EH (cell line): Measurements from ENCODE around the gene FAM221B.
A peak's percentile ranks its signal among the peaks of the same experiment; 100 is the strongest.

Experiments used
- DNase-seq: peaks from one replicate; pipeline ENCODE4 v3.0.0-alpha.2; 2015; ENCODE audit warnings: low read depth

The FAM221B gene

DNA sequence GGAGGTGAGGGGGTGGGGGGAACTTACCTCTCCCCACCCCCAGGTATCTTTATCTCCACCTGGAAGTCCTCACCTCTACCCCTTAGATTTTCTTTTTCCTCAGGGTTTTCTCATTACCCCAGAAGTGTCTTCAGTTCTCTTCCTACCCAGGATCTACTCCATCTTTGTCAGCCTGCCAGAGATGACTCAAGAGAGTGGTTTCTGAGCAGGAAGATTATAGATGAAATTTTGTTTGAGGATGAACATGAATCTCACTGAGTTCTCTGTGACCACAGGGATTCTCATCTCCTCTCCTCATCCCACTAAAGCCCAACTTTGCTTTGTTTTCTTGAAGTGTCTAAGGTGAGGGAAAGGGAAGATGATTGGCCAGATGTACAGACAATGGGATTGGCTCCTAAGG lies 8.5 kb downstream of the FAM221B start:
- peak; percentile 82 for DNase-seq

DNA sequence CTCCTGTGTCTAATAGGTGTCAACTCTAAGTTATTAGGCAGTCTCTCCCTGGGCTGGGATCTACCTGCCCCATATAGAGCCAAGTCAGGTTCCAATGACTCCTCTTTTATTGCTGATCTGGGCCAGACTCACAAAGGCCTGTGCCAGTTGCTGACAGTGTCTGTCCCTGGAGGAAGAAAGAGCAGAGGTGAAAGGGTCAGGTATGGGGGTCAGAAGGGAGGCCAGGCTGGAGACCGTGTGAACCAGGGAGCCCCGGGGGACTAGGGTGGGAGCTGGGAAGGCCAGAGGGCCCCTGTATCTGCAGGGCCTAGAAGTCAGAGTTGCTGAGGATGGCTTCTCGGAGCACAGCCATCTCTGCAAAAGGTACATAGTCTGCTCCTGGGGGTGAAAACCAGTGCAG lies 10.2 kb downstream of the FAM221B start:
- DNase-seq: no peak

DNA sequence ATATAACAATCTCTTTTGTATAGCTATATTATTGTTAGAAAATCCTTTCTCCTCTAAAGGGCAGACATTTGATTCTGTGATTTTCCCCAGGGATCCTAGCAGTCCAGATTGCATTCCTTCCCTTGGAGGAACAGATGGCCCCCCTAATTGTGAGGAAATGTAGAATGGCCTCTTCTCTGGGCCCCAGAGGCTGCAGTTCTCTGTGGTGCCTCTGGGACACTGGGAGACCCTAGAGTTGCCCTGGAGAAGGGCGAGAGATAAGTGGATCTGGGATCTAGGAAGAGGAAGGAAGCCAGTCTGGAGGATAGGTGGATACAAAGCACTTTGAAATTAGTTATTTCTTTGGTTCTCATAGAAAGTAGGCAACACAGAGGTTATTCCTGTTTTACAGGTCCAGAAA lies 11.8 kb downstream of the FAM221B start:
- DNase-seq: no peak

DNA sequence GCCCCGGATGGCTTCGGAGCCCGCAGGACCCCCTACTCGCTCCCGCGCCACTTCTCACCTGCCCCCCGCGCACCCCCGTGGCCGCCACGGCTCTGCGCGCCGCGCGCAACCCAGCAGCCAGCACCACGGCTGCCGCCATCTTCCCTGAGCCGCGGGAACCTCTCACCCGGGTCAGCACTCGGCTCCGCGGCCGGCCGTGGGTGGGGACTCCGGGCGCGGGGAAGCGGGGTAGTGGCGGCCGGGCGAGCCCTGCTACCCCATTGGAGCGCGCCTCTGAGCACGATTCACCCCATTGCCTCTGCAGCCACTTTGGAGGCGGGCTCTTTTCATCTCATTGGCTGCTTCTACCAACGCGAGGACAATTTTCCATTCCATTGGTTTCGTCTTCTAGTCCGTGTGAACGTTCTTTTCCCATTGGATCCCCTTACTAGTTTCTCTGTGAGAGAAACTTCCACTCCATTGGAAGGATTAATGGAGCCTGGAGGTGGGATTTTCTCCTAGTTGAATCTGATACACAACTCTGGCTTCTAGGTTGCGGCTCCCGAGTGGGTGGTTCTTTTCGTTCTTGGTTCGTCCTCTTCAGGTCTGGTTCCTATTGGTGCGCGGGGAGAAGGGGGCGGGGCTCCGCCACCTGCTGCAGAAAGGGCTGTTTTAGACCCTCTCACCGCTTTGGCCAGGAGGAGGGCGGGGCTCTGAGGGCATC lies 13.5 kb downstream of the FAM221B start, which contains the start of gene HINT2:
HINT2 (minus strand) TSS at position 202 of the 703 bp plus-strand sequence; CDS start at position 139, 63 bp downstream.
- DNase-seq: peak; percentile 100

DNA sequence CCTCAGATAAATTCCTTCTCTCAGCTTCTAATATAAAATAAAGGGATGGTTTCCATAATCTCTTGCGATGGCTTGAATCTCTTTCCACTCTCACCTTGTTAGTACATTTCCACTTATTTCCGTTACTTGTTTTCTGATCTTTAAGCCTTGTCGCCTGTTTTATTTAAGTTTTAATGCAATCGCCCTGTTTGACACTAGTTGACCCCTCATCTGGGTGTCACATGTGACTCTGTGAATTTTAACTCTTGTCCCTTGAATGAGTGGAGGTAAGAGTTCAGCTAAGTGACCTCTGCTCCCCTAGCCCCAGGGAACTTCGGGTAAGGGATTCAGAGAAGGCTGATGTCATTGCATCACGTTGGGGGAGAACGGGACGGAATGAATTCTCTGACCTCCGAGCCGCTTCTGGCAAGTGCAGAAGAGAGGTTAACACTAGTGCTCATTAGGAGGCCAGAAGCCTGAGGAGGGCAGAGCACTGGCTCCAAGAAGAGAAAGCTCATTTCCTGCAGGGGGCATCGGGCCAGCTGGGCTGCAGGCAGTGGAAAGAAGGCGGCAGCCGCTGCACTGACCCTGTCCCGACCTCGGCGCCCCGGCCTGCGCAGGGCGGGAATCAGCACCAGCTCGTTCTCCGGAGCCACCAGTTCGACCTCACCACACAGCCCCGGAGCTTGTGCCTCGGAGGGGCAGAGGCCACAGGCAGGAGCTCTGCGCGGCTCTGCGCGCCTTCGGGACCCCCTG lies 14.3 kb downstream of the FAM221B start:
- DNase-seq: peak; percentile 74

DNA sequence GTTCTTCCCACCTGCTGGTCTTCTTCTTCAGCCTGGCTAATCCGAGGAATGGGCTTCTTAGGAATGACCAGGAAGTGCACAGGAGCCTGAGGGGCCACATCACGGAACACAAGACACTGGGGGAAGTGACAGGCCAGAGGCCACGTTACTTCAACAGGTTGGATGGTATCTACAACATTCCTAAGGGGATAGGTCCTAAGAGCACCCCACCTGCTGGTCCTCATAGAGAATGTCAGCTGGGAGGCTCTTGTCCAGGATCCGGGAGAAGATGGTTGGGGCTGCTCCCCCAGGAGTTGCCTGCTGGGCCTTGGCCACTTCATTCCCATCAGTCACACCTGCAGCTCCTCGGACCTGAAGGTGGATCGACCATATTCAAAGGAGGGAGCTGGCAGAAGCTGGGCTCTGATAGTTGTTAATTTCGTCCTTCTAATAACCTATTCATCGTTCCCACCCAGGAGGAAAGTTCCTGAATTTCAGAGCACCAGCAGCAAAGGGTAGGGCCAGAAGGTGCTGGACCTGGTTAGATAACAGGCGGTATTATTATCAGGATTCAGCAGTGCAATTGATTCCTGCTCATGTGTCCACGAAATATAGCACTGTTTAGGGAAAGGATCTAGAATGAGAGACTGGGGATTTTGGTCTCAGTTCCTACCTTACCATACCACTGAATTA lies 15.0 kb downstream of the FAM221B start:
- peak; percentile 49 for DNase-seq

DNA sequence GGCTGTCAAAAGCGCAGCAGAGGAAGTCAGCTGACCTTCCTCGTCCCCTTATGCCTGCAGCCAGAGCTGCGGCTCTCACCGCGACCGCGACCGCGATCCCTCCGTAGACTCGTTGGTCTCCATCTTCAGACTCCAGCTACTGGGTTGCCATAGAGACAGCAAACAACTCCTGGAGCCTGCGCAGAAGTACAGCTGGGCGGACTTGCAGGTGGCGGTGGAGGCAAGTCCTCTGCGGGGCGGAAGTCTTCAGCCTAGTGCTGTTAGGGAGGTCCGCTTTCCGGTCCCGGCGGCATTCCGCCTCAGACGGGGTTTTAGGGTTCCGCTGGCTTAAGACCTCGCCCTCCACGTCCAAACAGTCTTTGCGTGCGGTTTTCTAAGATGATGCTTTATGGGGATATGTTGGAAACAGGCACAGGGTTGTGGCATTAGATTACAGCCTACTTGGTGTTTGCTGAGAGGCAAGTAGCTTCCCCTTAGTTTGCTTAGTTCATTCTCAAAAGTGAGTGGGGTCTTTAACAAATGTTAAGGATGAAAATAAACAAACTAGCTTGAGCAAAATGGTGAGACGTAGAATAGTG lies 16.4 kb downstream of the FAM221B start, which contains the start of gene SPAG8:
SPAG8 (minus strand) TSS at position 238 of the 578 bp plus-strand sequence; CDS start at position 123, 115 bp downstream.
- DNase-seq: peak; percentile 97

DNA sequence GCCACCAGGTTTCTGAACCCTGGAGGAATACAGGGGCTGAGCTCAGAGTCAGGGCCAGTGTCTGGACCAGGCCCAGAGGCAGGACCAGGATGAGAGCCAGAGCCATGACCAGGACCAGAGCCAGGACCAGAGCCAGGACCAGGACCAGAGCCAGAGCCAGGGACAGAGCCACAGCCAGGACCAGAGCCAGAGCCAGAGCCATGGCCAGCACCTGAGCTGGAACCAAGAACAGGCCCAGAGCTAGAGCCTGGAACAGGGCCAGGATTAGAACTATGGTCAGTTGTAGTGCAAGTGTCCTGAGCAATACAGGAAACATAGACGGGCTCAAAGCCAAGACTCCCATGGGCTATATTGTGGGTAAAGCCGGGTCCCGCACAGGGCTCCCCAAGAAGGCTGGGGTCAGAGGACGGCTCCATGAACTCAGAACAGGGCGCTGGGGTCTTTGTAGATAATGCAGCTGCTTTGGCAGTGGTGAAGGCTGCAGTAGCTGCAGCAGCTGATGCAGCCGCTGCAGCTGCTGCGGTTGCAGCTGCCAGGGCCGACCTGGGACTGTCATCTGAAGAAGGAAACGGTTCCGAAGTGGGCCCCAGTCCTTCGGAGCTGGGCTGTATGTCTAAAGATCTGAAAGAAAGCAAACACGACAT lies 17.0 kb downstream of the FAM221B start:
- no peak for DNase-seq

DNA sequence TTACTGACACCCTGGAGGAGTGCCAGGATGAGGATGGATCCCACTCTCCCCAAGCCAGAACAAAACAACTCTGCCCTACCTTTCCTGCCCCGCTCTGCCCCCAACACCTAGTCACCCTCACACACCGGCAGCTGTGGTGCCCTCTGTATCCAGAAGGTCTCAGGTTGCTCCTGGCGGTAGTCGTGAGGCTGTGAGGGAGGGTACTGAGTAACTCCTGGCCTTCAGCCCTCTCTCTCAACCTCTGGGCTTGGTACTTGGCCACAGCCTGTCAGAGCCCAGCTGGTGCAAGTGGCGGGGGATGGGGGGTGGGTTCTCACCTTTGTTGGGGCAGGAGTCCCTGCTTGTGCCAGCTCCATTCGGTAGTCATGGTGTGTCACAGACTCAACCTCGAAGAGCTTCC lies 18.4 kb downstream of the FAM221B start:
- no peak for DNase-seq

DNA sequence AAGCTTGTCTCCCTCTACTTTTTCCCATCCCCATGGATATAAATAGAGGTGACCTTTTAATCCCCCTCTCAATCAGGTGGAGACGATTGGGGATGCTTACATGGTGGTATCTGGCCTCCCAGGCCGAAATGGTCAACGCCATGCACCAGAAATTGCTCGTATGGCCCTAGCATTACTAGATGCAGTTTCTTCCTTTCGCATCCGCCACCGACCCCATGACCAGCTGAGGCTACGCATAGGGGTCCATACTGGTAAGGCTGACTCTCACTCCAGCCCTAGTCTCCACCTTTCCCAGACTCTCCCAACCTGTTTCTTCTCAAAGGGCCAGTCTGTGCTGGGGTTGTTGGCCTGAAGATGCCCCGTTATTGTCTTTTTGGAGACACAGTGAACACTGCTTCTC lies 20.1 kb downstream of the FAM221B start:
- no peak for DNase-seq

DNA sequence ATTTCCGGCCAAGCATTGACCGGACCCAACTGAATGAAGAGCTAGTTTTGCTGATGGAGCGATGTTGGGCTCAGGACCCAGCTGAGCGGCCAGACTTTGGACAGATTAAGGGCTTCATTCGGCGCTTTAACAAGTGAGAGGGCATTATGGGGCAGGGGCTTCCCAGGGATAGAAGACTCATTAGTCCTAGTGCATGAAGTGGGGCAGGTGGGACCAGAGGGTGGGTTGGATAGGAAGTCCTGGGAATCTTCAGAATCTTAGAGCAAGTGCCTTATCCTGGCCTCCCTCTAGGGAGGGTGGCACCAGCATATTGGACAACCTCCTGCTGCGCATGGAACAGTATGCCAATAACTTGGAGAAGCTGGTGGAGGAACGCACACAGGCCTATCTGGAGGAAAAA lies 22.4 kb downstream of the FAM221B start:
- no peak for DNase-seq

DNA sequence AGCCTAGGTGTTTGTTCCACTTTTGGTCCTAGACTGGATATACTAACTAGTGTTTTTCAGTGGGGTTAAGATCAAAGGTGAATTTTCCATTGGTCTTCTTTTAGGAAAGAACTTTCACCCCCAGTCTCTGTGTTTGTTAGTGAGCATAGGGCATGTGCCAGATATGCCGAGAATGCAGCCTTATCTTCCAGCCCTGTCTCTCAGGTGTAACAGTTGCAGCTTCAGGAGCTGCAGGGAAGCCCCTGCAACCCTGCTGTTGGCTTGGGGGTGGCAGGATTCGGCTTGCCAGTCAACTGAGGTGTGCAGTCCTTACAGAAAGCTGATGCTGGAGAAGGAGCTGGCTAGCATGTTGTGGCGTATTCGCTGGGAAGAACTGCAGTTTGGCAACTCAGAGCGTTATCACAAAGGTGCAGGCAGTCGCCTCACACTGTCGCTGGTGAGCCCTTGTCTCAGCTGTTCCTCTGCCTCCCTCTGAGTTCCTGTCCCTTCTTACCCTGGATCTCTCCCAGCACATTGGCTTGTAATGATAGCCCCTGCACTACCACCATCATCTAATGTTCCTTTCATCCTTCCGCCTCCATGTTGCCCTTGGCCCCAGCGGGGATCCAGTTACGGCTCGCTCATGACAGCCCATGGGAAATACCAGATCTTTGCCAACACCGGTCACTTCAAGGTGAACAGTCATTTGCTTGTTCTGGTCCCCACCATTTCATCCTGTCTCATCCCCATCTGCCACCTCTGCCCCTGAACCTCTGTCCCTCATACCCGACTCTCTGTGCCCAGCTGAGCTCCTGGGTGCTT lies 27.0 kb downstream of the FAM221B start:
- DNase-seq: no peak

DNA sequence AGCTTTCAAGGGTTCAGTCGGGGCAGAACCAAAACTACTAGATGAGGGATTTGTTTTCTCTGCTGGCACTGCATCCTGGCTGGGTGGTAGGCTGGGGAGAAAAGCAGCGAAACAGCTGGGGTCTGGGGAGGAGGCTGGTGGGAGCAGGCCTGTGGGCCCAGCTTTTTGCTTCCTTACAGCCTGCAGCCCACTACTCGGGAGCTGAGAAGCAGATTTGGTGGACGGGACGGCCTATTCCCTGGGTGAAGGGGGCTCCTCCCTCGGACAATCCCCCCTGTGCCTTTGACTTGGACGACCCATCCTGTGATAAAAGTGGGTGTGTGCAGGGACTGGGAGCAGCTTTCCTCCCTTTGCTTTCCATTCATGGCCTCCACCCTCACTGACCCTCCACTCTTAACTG lies 28.0 kb downstream of the FAM221B start:
- DNase-seq: no peak

DNA sequence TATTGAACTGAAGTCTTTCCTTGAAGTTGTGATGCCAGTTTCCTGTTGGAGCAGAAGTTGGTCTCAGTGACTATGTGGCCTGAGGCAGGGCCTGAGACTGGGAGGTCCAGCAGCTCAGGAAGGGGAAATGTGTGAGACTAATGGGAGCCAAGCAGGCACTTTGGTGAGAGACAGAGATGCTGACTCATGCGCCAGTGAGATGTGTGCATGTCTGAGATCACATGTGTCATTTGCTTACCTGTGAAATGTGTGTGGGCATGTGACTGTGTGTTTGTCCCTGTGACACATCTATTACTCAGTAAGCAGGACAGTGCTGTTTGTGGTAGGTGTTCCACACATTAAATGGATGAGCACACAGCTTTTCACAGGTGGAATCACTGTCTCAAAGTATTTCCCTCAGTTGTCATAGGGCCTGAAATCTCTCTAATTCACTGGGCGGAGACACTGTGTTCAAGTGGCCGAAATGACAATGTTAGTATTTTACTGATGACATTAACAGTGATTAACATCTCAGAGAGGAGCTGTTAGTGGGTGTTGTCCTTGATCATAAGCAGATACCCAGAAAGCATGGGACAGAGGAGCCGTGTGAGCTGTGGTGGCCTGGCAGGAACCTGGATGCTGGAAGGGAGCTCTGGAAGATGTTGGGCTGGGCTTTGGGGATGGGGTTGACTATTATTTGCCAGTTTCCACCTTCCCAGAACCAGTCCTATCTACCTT lies 29.7 kb downstream of the FAM221B start:
- DNase-seq: peak; percentile 80

DNA sequence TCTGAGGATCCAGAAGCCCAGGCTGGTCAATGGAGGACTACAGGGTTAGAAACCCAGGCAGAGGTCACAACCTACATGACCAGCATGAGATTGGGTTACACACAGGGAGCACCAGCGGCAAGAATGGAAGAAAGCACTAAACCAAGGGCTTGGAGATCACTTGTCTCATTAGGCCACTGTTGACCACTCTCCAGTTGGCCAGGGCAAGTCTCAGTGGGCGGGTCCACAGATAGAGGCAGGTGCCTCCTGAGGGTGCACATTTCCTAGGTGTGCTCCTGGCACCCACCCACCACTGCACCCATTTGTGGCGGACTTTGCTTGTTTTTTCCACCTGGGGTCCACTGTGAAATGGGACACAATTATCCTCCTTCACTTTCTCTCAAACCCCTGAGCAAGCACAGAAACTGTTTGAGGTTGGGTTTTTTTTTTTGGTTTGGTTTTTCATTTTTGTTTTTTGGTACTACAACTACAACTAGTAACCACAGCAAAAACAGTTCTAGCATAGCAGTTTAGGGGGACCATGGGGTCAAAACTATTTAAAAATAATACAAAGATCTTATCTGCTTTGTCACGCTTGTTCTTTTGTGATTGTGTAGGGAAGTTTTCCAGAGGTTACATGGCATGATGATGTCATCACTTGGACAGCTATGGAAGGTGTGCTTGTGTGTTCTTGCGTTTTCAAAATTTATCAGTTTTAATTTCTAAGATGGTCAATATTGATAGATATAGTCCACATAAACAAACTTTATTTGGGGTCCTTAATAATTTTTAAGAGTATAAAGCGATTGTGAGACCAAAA lies 31.0 kb downstream of the FAM221B start:
- DNase-seq: no peak

DNA sequence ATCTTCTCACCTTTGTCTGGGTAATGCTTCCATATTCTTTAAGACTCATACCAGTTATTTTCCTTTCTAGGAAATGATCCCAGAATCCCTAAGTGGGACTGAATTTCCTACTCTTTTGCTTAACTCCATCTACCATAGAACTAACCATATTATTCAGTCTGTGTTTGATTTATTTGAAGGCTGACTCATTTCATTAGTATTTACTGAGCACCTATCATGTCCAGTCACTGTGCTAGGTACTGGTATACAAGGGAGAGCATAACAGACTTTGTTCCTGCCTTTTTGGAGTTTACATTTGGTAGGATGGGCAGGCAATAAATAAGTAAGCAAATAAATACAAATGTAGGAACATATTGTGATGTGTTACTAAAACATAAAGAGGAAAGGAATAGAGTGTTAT lies 32.8 kb downstream of the FAM221B start:
- DNase-seq: no peak

DNA sequence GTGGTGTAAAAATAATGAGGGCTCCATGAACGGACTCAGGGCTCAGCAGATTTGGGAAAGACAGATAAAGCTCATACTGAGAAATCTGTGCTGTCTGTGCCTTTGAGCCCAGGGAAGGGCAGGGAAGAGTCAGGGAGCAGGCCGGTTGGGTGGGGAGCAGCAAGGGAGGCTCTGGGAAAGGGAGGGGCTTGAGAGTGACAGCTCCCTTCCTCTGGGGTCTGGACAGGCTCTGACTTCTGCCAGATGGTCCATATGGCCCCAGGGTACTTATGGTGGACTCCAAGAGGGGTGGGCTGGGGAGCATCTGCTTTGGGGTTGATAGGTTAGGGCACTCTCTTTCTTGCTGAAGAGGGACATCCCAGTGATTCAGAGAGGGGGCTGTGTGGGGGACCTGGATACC lies 35.1 kb downstream of the FAM221B start:
- no peak for DNase-seq

DNA sequence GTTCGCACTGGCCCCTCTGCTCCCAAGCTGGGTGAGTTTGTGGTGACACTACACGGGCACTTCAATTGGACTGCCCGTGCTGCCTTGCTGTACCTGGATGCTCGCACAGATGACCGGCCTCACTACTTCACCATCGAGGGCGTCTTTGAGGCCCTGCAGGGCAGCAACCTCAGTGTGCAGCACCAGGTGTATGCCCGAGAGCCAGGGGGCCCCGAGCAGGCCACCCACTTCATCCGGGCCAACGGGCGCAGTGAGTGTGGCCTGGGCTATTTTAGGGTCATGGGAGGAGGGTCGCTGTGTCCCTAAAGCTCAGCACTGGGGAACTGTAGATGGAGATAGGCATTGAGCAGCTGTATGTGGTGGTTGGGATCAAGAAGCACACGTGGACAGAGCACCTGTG lies 35.7 kb downstream of the FAM221B start:
- no peak for DNase-seq

DNA sequence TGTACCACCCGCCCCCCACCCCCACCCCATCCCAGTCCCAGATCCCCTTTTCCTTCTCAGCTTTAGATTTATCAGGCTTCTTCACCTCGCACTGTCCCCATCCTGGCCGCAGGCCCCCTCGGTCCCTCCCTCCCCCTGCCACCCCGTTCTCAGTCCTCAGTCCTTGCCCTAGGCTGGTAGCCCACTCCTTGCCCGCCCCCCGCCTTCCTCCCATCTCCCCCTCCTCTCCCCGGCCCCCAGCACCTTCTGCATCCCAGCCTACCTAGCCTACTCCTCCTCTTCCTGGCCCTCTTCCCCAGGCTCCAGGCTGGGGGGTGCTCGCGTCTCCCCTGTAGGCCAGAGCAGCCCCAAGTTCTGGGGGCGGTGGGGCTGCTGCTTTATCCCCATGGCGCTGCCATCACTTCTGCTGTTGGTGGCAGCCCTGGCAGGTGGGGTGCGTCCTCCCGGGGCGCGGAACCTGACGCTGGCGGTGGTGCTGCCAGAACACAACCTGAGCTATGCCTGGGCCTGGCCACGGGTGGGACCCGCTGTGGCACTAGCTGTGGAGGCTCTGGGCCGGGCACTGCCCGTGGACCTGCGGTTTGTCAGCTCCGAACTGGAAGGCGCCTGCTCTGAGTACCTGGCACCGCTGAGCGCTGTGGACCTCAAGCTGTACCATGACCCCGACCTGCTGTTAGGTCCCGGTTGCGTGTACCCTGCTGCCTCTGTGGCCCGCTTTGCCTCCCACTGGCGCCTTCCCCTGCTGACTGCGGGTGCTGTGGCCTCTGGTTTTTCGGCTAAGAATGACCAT lies 36.3 kb downstream of the FAM221B start:
- no peak for DNase-seq
